Pons (tissue), 1 donor: Measurements from ENCODE around the gene NR3C1.

Source experiments
- DNase-seq: peaks from one replicate; pipeline ENCODE4 v3.0.0-alpha.2; 2016; ENCODE audit warnings: low spot score

The NR3C1 gene

DNA sequence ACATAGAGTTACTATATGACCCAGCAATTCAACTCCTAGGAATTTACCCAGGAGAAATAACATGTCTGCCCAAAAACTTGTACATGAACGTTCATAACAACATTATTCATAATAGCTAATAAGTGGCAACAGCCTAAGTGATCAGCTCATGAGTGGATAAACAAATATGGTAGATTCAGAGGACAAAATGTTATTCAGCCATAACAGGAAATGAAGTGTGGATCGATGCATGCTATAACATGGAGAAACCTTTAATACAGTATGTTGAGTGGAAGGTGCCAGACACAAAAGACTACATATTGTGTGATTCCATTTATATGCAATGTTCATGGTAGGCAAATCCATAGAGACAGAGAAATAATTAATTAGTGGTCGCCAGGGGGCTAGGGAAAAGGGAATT is 22.3 kb upstream of the NR3C1 start:
- no peak for DNase-seq

DNA sequence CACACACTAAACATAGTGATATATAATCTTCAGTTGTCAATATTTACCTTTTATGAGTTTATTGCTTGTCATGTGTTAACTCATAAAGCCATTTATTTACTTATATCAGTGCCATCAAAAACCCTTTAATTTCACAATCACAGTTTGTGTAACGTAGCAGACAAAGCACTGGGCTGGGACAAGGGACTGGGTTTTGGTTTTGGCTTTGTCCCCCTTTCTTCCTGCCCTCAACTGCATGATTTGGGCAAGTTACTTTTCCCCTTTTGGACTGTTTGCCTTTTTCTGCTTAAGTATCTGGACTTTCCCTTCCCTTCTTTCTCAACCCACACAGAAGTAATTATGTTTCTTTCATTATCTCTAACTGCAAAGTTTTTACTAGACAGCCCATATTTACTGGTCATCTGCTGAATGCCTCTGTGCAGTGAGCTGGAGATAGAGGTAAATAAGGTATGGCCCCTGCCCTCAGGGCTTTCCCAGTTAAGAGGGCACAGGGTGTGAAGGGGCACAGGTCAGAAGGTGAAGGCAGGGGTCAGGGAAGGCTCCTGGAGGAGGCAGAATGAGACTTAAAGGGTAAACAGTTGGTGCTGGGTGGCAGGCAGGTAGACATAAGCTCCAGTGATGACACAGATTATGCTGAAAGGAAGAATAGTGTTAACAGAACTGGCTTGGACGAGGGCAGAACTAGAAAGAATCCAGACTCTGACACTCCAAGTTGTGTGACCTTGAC is 14.8 kb upstream of the NR3C1 start:
- DNase-seq: no peak

DNA sequence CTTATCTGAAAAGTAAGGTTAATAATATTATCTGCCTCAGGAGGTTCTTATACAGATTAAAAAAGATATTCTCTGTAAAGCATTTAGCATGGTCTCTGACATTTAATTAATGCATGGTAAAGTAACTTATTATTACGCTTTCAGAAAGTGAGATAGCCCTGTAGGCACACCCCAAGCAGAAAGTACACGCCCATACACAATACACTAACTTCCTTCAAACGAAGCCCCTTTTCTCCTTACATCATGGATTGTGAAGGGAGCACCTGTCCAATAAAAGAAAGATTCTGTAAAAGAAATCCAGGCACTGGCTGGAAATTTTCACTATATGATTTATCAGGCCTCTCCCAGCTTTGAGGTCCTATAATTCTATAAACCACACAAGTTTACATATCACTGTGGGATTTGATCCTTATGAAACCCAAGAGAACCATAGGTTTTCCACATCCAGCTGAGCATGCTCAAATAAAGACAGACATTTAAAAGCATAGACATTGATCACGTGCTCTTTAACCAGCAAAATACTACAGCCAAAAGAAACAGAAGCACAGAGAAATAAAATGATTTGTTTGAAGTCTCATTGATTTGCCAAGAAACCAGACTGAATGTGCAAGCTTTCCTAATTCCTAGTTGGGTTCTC is 14.1 kb upstream of the NR3C1 start:
- DNase-seq: no peak

DNA sequence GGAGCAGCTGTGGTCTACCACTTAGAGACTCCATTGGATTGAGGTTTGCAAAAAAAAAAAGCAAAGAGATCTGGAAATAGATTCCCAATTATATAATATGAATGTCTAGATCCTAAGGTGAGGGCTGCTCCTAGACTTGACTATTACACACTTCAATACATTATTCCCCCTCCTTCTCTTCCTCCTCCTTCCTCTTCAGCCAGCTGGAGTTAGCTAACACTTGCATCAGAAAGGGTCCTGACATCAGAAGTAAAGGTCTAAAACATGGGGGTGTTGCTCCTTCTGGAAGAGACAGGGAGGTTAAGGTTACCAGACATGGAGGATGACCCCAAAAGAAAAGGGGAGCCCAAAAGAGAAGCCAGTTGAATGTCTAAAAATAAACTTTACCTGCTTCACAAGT is 12.9 kb upstream of the NR3C1 start:
- no peak for DNase-seq

DNA sequence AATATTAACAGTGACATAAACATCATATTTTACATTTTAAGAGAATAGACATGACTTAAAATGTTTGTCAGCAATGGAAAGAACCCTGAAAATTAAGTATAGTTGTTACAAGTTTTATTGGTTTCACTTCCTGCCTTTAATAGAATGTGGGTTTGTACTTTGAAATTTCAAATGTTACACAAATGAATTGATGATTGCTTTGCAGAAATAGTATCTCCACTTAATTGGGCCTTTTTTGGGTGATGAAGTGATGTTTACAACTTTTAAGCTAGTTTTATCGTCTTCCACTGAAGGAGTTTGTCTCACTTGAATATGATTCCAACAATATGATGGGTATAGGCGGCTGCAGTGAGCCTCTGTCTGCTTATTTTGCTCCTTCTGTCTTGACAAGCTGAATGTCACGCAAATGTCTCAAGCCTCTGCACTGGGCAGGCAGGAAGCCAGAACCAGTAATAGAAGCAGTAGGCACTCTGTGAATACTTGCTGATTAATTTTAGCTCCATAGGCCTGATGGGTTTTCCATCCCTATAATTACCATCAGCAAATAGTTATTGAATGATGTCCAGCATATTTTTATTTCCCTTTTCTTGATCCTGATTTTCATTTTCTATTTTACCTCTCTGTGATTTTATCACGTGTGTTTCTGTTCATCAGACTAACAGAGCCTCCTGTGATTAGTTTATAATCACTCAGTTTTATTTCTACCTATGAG is 10.6 kb upstream of the NR3C1 start:
- DNase-seq: no peak

DNA sequence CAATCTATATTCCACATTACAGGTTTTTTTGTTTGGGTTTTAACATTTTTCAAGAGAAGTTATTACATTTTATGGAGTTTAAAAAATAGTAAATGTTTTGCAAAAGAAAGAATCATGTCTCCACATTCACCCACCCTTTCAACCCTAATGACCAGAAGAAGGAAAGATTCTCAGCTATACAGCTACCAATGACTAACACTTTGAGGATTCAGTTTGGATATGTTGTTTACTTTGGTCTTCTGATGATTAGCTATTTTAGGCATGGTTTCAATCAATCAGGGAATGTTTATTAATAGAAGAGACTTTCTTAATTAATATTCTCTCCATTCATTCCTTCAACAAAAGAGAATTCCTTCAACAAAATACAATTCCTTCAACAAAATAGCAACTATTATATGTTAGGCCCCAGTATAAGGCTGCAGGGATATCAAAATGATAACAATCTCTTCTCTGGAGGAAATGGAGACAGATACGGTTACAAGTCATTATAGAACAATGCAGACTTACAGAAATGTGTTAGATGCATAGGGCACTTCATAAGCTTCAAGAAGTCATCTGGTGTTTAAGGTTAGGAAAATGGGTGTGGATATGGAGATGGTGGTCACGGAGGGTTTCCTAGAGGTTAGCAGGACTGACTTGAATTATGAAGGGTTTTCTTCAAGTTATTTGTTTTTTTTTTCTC is 9.3 kb upstream of the NR3C1 start:
- no peak for DNase-seq

DNA sequence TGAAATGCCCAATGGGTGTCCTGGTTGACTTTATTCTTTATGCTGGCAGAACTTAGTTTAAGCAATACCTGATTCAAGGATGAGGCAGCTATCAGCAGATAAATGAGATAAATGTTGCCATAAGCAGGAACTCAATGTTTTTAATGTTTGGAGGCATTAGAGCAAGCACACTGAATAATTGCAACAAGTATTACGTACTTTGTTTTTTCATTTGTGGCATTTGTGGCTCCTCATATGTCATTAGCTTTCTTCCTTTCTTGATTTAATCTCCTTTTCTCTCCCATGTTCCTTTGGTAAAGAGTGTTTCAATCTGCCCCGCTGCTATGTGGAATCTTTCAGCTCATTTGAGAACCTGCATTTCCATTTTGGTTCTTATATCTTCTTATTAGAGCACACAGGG is 6.4 kb upstream of the NR3C1 start:
- DNase-seq: no peak

DNA sequence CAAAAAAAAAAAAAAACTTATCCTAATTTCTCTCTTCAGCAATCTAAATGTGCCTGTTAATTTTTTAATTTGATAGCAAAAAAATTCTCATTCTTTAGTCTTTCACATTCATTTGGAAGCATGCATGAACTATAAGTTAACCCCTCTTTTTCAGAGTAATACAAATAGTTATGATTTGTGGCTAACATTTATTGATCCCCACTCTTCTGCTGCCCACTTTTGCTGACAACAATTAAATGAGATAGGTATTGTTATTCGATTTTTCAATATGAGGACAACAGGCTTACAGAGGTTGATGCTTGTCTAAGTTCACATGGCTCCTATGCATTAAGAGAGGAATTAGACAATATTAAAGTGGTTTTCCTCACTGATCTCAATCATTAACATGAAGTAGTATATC is 2.9 kb upstream of the NR3C1 start:
- DNase-seq: no peak

DNA sequence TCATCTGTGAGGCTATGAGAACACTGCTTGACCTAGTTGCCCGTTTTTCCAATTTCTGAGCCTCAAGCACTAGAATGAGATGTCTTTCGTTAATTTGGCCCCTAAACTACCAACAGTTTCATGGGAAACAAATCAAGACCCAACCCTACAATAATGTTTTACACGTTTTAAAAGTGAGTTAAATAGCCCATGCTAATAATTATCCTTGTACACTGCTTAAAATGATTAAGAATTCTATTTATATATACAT is 2.3 kb upstream of the NR3C1 start:
- DNase-seq: no peak

DNA sequence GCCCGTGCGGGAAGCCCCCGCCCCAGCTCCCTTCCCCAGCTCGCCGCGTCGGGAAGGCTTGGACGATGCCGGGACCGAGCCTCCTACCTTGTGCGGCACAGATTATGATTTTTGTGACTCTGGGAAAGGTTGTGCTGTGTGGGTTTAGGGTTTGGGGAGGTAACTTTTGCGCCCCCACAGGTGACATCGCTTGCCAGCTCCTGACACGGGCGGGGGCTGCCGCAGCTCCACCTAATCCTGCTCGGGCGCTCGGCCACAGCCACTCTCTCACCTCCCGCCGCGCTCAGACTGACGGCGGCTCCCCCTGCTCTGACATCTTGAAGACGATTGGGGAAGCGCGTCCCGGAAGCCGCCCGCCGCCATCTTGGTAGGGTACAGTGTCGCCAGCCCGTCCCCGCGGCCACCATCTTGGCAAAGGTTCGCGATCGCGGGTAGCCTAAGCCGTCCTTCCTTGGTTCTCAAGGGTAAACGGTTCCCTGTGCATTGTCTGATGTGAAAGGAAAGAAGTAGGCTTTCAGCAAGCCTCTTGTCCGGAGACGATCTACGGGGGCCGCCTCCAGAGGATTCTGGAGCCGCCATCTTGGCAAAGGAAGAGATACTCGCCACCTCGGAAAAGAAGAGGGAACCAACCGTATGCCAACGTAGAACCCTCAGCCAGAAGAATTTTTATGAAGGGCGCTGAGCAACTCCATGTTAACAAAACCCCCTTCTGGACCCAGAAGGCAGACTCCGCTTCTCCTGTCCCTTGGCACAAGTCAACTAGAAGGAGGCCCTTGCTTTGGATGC is 1.8 kb upstream of the NR3C1 start:
- peak; percentile 75 for DNase-seq

DNA sequence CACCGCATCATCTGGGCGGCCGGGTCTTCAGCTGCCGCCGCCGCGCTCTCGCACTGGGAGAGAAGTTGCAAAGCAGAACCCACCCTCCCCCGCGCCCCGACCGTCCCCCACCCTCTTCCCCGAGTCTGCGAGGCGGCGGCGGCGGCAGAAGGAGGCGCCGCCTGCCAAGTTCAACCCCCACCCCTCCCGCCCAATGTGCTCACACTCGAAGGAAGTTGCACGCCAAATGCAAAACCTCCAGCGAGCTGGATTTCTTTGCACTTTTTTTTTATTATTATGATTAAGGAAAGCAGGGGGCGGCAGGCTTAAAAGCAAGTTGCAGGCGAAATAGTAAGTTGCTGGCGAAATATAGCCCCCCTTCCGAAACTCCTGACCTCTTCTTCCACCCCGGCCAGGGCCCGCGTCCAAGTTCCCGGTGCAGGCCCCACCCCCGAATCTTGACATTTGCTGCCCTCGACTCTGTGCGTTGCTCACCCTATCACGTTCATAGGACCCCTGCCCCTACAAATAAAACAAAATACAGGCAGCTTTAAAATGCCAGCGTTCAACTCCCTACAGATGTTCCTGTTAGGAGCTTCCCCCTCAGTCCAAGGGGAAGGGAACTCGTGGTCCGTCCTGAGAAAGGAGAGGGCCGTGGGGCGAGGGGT is 1.1 kb upstream of the NR3C1 start:
- peak; percentile 82 for DNase-seq

DNA sequence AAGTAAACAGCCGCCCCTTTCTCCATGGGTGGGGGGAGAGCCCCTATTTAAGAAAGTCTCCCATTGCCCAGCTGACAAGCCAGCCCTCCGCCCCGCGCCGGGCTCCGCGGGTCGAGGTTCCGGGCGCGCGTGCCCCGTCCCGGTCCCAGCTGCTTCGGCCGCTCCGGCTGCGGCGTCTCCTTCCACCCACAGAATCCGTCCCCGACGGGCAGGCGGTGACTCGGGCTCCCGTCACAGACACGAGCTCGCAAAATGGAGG is 223 bp downstream of the NR3C1 start:
- no peak for DNase-seq

DNA sequence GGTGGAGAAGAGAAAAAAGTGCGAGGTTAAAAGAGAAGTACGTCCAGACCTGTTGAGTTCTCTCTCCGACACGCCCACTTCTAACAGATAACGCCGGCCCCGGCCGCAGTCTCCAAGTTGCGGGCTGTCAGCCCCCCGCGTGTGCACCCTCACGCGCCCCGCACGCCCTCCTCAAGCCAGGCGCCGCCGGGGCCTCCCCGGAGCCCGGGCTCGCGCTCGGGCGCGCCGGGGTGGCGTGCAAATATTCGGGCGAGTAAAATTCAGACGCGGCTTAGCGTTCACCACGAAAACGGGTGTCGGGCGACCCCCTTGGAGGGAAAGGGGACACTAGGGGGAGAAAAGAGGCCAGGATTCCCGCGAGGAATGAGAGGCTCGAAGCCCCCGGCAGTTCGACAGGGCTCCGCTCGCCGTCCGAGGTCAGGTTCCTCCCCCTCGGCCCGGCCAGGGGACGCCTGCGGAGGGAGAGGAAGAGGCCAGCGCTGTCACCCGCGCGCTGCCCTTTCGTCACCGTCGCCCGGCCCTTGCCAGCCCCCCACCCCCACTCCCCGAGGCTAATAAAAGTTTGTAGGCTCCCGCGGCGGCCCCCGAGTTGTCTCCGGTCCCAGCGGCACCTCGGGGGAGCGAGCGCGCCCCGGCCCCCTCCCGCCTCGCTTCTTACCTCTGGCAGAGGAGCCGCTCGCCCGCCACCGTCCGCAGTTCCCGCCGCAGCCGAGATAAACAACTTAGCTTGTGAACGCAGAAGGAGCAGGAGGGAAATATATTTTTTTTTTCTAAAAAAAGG is 743 bp downstream of the NR3C1 start:
- peak; percentile 42 for DNase-seq

DNA sequence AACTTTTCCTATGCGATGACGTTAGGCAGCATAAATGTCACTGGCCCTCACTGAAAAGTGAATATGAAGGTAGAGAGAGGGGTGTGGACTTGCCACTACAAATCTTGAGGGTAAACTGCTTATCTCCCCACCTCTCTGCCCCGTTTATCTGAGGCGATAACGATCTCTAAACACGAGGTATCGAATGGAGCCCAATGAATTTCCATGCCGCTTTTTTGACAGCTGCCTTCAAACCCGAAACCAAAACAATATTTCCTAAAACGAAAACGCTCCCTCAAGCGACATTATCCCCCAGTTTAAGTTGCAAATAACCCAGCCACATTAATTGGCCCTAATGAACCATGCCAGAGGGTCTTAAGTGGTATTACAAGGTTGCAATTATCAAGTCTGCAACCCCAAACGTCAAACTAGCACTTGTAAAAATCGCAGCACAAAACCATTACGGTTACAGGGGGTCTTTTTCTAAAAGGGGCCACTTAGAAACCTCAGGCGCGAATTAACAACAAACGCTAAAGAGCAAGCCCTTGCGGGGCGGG is 1.4 kb downstream of the NR3C1 start:
- peak; percentile 63 for DNase-seq

DNA sequence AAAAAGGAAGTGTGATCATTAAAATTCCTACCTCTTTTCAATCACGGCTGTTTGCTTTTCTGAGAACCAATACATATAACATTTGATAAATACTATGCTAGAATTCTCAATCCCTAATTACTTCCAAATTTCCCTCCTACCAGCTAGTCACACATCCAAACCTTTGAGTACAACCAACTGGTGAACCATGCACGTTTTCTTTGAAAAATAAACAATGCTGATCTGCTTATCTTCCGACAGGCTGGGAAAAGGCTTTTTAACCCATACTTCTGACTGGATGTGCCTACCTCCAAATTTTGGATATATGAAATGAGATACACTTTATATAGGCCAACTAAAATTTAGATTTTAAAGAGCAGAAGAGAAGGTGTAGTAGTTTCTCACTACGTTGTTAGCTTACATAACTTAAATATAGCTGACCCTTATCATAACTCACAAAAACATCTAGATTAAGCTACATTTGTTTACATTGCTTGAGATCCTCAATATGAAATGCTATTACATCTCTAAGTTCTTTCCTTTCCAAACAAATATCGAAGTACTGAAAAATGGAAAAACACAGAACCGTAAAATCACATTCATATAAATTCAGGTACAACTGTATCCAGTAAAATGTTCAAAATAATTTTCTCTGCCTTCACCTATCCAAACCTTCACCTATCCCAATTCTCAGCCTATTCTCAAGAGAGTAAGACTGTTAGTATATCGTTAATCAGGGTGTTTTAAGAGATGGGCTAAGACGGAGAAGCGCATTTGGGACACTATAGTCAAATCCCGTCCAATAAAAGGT is 2.1 kb downstream of the NR3C1 start:
- DNase-seq: peak; percentile 52

DNA sequence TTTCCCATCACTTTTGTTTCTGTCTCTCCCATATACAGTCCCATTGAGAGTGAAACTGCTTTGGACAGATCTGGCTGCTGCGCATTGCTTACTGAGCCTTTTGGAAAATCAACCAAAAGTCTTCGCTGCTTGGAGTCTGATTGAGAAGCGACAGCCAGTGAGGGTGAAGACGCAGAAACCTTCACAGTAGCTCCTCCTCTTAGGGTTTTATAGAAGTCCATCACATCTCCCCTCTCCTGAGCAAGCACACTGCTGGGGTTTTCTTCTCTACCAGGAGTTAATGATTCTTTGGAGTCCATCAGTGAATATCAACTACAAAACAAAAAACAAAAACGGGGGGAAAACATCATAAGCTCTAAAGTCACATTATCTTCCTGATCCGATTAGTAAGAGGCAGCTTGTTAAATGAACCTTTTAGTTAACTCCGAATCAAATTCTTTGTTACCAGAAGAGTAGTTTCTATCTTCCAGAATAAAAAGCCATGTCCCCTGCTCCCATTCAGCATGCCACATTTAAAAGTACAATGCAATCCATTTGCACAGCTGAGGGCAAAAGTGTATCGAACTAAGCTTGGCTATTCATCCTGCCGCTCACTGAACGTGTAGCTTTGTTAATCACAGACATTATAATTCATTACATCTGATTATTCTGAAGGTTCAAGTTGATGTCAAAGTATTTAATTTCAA is 2.8 kb downstream of the NR3C1 start:
- peak; percentile 82 for DNase-seq

DNA sequence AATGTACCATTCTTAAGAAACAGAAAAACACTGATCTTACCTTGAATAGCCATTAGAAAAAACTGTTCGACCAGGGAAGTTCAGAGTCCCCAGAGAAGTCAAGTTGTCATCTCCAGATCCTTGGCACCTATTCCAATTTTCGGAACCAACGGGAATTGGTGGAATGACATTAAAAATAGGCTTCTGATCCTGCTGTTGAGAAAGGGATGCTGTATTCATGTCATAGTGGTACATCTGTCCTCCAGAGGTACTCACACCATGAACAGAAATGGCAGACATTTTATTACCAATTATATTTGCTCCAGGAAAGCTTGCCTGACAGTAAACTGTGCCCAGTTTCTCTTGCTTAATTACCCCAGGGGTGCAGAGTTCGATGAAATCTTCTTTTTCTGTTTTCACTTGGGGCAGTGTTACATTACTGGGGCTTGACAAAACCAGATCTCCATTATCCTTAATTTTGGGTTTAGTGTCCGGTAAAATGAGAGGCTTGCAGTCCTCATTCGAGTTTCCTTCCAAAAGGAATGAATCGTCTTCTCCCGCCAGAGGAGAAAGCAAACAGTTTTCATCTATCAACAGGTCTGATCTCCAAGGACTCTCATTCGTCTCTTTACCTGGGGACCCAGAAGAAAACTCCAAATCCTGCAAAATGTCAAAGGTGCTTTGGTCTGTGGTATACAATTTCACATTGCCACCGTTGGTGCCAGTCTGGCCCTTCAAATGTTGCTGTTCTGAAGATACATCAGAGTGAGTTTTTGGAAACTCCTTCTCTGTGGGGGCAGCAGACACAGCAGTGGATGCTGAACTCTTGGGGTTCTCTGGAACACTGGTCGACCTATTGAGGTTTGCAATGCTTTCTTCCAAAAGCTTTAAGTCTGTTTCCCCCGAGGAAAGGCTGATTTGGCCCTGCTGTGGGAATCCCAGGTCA is 3.6 kb downstream of the NR3C1 start:
- peak; percentile 72 for DNase-seq

DNA sequence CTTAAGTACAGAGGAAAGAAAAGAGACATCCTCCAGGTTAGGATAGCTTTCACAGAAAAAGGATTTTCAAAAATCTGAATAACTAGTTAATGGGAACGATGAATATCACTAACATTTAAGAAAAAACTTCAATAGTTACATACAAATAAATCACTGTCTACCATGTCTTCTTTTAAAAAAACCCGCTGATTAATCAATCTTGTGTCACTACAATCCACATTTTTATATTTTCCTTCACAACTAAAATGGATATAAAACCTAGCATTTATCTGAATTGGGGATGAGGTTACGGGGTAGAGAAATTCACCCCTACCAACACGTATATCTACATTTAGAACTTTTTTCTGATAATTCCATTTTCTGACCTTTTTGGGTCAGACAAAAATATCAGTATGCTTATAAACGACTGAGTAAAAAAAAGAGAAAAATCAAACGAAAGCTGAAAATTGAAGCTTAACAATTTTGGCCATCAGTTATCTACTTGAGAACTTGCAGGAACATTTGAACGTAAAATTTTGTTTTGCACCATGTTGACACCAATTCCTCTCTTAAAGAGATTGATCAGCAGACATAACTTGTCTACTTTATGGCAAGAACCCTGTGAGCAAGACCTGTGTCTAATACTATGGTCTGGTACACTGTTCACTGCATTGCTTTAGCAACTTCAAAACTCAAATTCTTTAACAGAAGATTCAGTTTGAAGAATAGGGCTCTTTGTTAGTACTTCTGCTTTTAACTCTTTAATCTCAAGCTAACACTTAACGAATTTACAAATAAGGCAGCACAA is 4.8 kb downstream of the NR3C1 start:
- DNase-seq: peak; percentile 78
